IMR-90 (cell line): Measurements from ENCODE around the gene RGS12. TPM values are rescaled to one million over a fixed set of nuclear protein-coding genes. Genes with fewer than 3 reads are reported as not detected.

Source experiments
- ATAC-seq: fragments of 200-7000 bp; cut with Tn5 transposase; 2 replicates; pipeline ENCODE4 v1.9.1; 2020; ENCODE audit warnings: low read depth, mild to moderate bottlenecking, moderate library complexity
- Bru-seq: library from RNA; stranded (reverse); fragments of 400-500 nt; gene quantifications from one replicate; lab custom pipeline; 2021; lab: Mats Ljungman, UMichigan
- BruChase-seq, 2 experiments: library from RNA; stranded (reverse); fragments of 400-500 nt; gene quantifications; one replicate each; lab custom pipeline; 2021; lab: Mats Ljungman, UMichigan
- BruUV-seq: library from RNA; stranded (reverse); fragments of 400-500 nt; replicated peaks from 2 replicates; lab custom pipeline; 2021; lab: Mats Ljungman, UMichigan
- CTCF ChIA-PET: fragments of 300-600 bp; formaldehyde crosslinking; extraction: SDS; loops from one replicate; lab custom pipeline; 2021; ENCODE audit warnings: antibody characterized with exemption; lab: Yijun Ruan, JAX
- POLR2A ChIA-PET: fragments of 300-600 bp; sonication (Branson Sonifier 250); formaldehyde crosslinking; loops from one replicate; lab custom pipeline; 2022; ENCODE audit warnings: antibody characterized with exemption; ENCODE audit not compliant: unreplicated experiment; lab: Charles Lee
- DNase-seq: peaks from one replicate; pipeline ENCODE4 v3.0.0; 2013
- H2AFZ ChIP-seq: replicated peaks from 2 replicates; pipeline ENCODE3; 2013; ENCODE audit warnings: low read length, mild to moderate bottlenecking; ENCODE audit not compliant: poor library complexity
- H2AK5ac ChIP-seq: 2 replicates; pipeline ENCODE4 v1.6.1; 2013; ENCODE audit warnings: low read depth, low read length, inconsistent platforms
- H2AK9ac ChIP-seq: replicated peaks from 2 replicates; pipeline ENCODE3; 2013; ENCODE audit warnings: mild to moderate bottlenecking, low read depth, low read length, moderate library complexity; ENCODE audit not compliant: poor library complexity
- H2BK120ac ChIP-seq: 2 replicates; pipeline ENCODE4 v1.6.1; 2013; ENCODE audit warnings: low read depth, low read length, inconsistent platforms
- H2BK15ac ChIP-seq: 3 replicates; pipeline ENCODE4 v1.6.1; 2013; ENCODE audit warnings: low read depth, low read length, inconsistent platforms
- H2BK20ac ChIP-seq: 2 replicates; pipeline ENCODE4 v1.6.1; 2013; ENCODE audit warnings: low read depth, mild to moderate bottlenecking, inconsistent platforms, low read length, moderate library complexity
- H2BK5ac ChIP-seq: 2 replicates; pipeline ENCODE4 v1.6.1; 2013; ENCODE audit warnings: mild to moderate bottlenecking, low read depth, low read length, inconsistent platforms; ENCODE audit not compliant: poor library complexity, severe bottlenecking
- H3K14ac ChIP-seq: replicated peaks from 2 replicates; pipeline ENCODE4 v1.6.1; 2013; ENCODE audit warnings: low read depth, low read length, inconsistent platforms
- H3K18ac ChIP-seq: 2 replicates; pipeline ENCODE4 v1.6.1; 2013; ENCODE audit warnings: low read depth, low read length, control low read depth
- H3K23ac ChIP-seq: 2 replicates; pipeline ENCODE4 v1.6.1; 2013; ENCODE audit warnings: low read depth, low read length, inconsistent platforms
- H3K27ac ChIP-seq: 2 replicates; pipeline ENCODE4 v1.5.1; 2013; ENCODE audit warnings: mild to moderate bottlenecking, control low read depth, low read length; ENCODE audit not compliant: insufficient read depth
- H3K27me3 ChIP-seq: 2 replicates; pipeline ENCODE4 v1.6.1; 2013; ENCODE audit warnings: low read length; ENCODE audit not compliant: control insufficient read depth, insufficient read depth
- H3K36me3 ChIP-seq: 2 replicates; pipeline ENCODE4 v1.6.1; 2013; ENCODE audit warnings: low read length, mixed read lengths; ENCODE audit not compliant: control insufficient read depth, insufficient read depth
- H3K4ac ChIP-seq: 2 replicates; pipeline ENCODE4 v1.6.1; 2013; ENCODE audit warnings: low read depth, low read length, inconsistent platforms
- H3K4me1 ChIP-seq: 2 replicates; pipeline ENCODE4 v1.6.1; 2013; ENCODE audit warnings: low read length, mixed read lengths; ENCODE audit not compliant: control insufficient read depth, insufficient read depth
- H3K4me2 ChIP-seq: 2 replicates; pipeline ENCODE4 v1.6.1; 2013; ENCODE audit warnings: low read depth, mild to moderate bottlenecking, control low read depth, low read length, moderate library complexity
- H3K4me3 ChIP-seq: 2 replicates; pipeline ENCODE4 v1.5.1; 2013; ENCODE audit warnings: low read depth, mild to moderate bottlenecking, control low read depth, low read length, moderate library complexity; ENCODE audit not compliant: insufficient read depth
- H3K56ac ChIP-seq: 2 replicates; pipeline ENCODE4 v1.6.1; 2013; ENCODE audit warnings: low read length, inconsistent platforms; ENCODE audit not compliant: insufficient read depth; ENCODE audit errors: extremely low read depth
- H3K79me1 ChIP-seq, 2 experiments: 2 replicates each; pipeline ENCODE4 v1.6.1; 2013; ENCODE audit warnings: low read length in 2 of 2, inconsistent platforms in 1 of 2, low read depth in 1 of 2
- H3K9ac ChIP-seq: 2 replicates; pipeline ENCODE4 v1.6.1; 2013; ENCODE audit warnings: low read depth, low read length, control low read depth
- H3K9me1 ChIP-seq: 2 replicates; pipeline ENCODE4 v1.6.1; 2013; ENCODE audit warnings: low read length, inconsistent platforms; ENCODE audit not compliant: insufficient read depth
- H3K9me3 ChIP-seq: 2 replicates; pipeline ENCODE4 v1.6.1; 2013; ENCODE audit warnings: low read length; ENCODE audit not compliant: control insufficient read depth, insufficient read depth
- H4K20me1 ChIP-seq: 2 replicates; pipeline ENCODE4 v1.6.1; 2013; ENCODE audit warnings: low read length, inconsistent platforms; ENCODE audit not compliant: insufficient read depth
- H4K5ac ChIP-seq: 2 replicates; pipeline ENCODE4 v1.6.1; 2013; ENCODE audit warnings: mild to moderate bottlenecking, low read depth, low read length, control low read depth
- H4K8ac ChIP-seq, 2 experiments: 2 replicates each; pipeline ENCODE4 v1.6.1; 2013; ENCODE audit warnings: low read depth in 2 of 2, low read length in 2 of 2, control low read depth in 1 of 2, inconsistent platforms in 1 of 2
- H4K91ac ChIP-seq: 2 replicates; pipeline ENCODE4 v1.6.1; 2013; ENCODE audit warnings: low read depth, low read length, inconsistent platforms; ENCODE audit not compliant: insufficient read depth
- MAZ ChIP-seq: IDR thresholded peaks from 2 replicates; pipeline ENCODE4 v1.6.1; 2012; ENCODE audit warnings: low read depth, mild to moderate bottlenecking, low read length, improper control_type of control experiment, moderate library complexity, borderline replicate concordance
- MXI1 ChIP-seq: IDR thresholded peaks from 2 replicates; pipeline ENCODE4 v1.6.1; 2012; ENCODE audit warnings: low read depth, mild to moderate bottlenecking, low read length, moderate library complexity, borderline replicate concordance
- NFE2L2 ChIP-seq: fragments of 150-350 bp; IDR thresholded peaks from 2 replicates; pipeline ENCODE4 v1.6.1; 2016; ENCODE audit warnings: low read depth, mild to moderate bottlenecking, low read length
- POLR2A ChIP-seq: IDR thresholded peaks from 2 replicates; pipeline ENCODE4 v1.6.1; 2012; ENCODE audit warnings: mild to moderate bottlenecking, low read depth, low read length
- RFX5 ChIP-seq: IDR thresholded peaks from 2 replicates; pipeline ENCODE4 v1.8.0; 2012; ENCODE audit warnings: low read depth, mild to moderate bottlenecking, low read length, moderate library complexity
- SMC3 ChIP-seq: fragments of 150-350 bp; IDR thresholded peaks from 2 replicates; pipeline ENCODE4 v1.6.1; 2016; ENCODE audit warnings: low read depth, mild to moderate bottlenecking, antibody characterized with exemption, low read length, moderate library complexity
- WGBS, 2 experiments: methylation state at CpG; one replicate each; pipeline versions ENCODE4 v1.1.5 to v1.1.7; 2013; ENCODE audit warnings: missing lambda C conversion rate in 2 of 2; ENCODE audit not compliant: insufficient read length in 1 of 2; ENCODE audit errors: extremely low coverage in 2 of 2; 5-methylcytosine and 5-hydroxymethylcytosine counted together
- dilution Hi-C: fragments of 300-500 bp; cut with HindIII; formaldehyde crosslinking; loops from one replicate; pipeline ENCODE4 v1.14.3; 2018; ENCODE audit warnings: low sequenced_read_pairs; ENCODE audit not compliant: unreplicated experiment
- in situ Hi-C: fragments of 300-500 bp; cut with MboI; formaldehyde crosslinking; loops from 3 replicates; pipeline ENCODE4 v1.14.3; 2019; ENCODE audit warnings: low sequenced_read_pairs, inconsistent platforms, mixed read lengths
- intact Hi-C: fragments of 100-400 bp; cut with micrococcal nuclease; formaldehyde crosslinking; loops from 2 replicates; pipeline ENCODE4 v1.10.0; 2022
- long read RNA-seq: library from polyadenylated mRNA; unstranded; transcript quantifications from one replicate; pipeline ENCODE4 v2.0.0, GENCODE V29; 2021; ENCODE audit not compliant: unreplicated experiment
- polyA plus RNA-seq, 3 experiments: library from polyadenylated mRNA; depleted of rRNA; stranded (reverse); fragments of >200 nt; gene quantifications; 2 replicates each; pipeline ENCODE4 v1.2.3, GENCODE V29; 2012; ENCODE audit warnings: low replicate concordance in 1 of 3
- total RNA-seq: library from RNA; depleted of rRNA; stranded (reverse); fragments of >200 nt; gene quantifications from 2 replicates; pipeline ENCODE4 v1.2.3, GENCODE V29; 2012; rRNA removed
- TF ChIP-seq, protein P1 (sequence below): fragments of 150-350 bp; IDR thresholded peaks from 2 replicates; pipeline ENCODE4 v1.6.1; 2017; ENCODE audit warnings: mild to moderate bottlenecking, antibody characterized with exemption, low read length, low read depth

RGS12 gene, protein sequence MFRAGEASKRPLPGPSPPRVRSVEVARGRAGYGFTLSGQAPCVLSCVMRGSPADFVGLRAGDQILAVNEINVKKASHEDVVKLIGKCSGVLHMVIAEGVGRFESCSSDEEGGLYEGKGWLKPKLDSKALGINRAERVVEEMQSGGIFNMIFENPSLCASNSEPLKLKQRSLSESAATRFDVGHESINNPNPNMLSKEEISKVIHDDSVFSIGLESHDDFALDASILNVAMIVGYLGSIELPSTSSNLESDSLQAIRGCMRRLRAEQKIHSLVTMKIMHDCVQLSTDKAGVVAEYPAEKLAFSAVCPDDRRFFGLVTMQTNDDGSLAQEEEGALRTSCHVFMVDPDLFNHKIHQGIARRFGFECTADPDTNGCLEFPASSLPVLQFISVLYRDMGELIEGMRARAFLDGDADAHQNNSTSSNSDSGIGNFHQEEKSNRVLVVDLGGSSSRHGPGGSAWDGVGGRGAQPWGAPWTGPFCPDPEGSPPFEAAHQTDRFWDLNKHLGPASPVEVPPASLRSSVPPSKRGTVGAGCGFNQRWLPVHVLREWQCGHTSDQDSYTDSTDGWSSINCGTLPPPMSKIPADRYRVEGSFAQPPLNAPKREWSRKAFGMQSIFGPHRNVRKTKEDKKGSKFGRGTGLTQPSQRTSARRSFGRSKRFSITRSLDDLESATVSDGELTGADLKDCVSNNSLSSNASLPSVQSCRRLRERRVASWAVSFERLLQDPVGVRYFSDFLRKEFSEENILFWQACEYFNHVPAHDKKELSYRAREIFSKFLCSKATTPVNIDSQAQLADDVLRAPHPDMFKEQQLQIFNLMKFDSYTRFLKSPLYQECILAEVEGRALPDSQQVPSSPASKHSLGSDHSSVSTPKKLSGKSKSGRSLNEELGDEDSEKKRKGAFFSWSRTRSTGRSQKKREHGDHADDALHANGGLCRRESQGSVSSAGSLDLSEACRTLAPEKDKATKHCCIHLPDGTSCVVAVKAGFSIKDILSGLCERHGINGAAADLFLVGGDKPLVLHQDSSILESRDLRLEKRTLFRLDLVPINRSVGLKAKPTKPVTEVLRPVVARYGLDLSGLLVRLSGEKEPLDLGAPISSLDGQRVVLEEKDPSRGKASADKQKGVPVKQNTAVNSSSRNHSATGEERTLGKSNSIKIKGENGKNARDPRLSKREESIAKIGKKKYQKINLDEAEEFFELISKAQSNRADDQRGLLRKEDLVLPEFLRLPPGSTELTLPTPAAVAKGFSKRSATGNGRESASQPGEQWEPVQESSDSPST (N-terminal part only)
- 11.8 and 13.1 TPM in 2 replicates for total RNA-seq
- 12.0 and 15.7 TPM in 2 replicates for polyA plus RNA-seq (2012; rRNA removed)
- 9.1 and 13.7 TPM in 2 replicates for polyA plus RNA-seq (2012; cell fraction: cytosol; rRNA removed)
- polyA plus RNA-seq (2012; cell fraction: nucleus; rRNA removed; ENCODE audit: low replicate concordance) = 27.6 and 42.6 TPM in 2 replicates
- percentile 68 among the genes with signal in this experiment for Bru-seq, nascent RNA
- BruChase-seq, experiment 1, labeled RNA remaining after a 6-hour chase = percentile 69 among the genes with signal in this experiment
- percentile 75 among the genes with signal in this experiment for BruChase-seq, experiment 2, labeled RNA remaining after a 2-hour chase
- long read RNA-seq, partial matches to known transcripts = 9 of 21 reads
- long read RNA-seq, other reads (novel, unspliced or antisense) = 12 of 21 reads

DNA sequence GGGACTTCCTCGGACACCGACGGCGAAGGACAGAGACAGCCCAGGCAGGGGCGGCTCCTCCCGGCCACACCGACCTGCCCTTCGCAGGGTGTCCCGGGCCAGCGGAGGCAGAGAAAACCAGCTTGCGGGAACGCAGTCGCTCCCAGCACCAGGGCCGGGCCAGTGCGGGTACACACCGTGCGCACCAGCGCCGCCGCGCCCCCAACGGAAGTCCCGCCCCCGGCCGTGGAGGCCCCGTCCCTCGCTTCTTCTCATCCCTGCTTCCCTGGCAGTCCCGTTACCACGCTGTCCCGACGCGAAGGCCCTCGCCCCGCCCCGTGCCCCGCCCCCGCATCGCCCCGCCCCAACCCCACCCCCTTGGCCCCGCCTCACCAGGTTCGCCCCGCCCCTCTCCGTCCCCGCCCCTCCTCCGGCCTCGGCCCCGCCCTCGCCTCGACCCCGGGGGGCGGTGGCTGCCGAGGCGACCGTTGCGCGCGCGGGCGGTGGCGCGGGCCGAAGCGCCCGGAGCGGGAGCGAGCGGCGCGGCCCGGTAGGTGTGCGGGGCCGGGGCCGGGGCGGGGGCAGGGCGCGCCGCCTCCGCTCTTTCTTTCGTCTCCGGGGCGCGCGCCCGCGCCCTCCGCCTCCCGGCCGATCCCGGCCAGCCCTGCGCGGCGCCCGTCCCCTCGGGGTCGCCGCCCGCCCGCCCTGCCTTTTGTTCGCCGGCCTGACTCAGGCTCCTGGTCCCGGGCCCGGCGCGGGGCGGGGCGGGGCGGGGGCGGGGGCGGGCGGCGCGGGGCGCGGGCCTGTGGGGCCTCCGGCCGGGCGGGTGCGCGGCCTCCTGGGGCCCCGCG is at the start of gene RGS12:
Gene RGS12, plus strand, starts transcription at position 451 of the 830 bp plus-strand sequence. CDS start 23,150 bp downstream, outside the sequence.
- TF ChIP-seq MXI1 = peak; percentile 90
- peak; percentile 58 for TF ChIP-seq POLR2A
- TF ChIP-seq, protein P1, sequence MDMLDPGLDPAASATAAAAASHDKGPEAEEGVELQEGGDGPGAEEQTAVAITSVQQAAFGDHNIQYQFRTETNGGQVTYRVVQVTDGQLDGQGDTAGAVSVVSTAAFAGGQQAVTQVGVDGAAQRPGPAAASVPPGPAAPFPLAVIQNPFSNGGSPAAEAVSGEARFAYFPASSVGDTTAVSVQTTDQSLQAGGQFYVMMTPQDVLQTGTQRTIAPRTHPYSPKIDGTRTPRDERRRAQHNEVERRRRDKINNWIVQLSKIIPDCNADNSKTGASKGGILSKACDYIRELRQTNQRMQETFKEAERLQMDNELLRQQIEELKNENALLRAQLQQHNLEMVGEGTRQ = no peak
- no peak for TF ChIP-seq SMC3
- TF ChIP-seq NFE2L2 = no peak
- peak; percentile 63; the same call in 1 of the 2 replicates for TF ChIP-seq MAZ
- no peak for TF ChIP-seq RFX5
- Histone ChIP-seq H3K4me2 (peak within 1 kb of the TSS; percentile 91), H3K9me3 (no peaks in the 10 kb centered on the region), H3K9me1 (peaks cover 7% of the 10 kb centered on the region; the same call in 1 of the 2 replicates), H2BK15ac (no peak within 1 kb of the TSS; the same call in 2 of the 3 replicates), H2BK5ac (peak within 1 kb of the TSS; percentile 74), H4K20me1 (peaks cover 19% of the 10 kb centered on the region; the same call in 1 of the 2 replicates), H4K8ac (peak within 1 kb of the TSS; percentile 72 to 81; a peak in 3 of 4 replicates), H3K27ac (peak within 1 kb of the TSS; percentile 88), H2AK9ac (peak within 1 kb of the TSS; percentile 87), H3K4me1 (peaks cover 19% of the 10 kb centered on the region), H3K36me3 (no peaks in the 10 kb centered on the region), H3K27me3 (no peaks in the 10 kb centered on the region), H3K9ac (peak within 1 kb of the TSS; percentile 93), H4K5ac (peak within 1 kb of the TSS; percentile 73), H2AK5ac (peak within 1 kb of the TSS; percentile 89), H3K18ac (peak within 1 kb of the TSS; percentile 47; the same call in 1 of the 2 replicates), H3K56ac (peak within 1 kb of the TSS; percentile 51), H3K14ac (peak within 1 kb of the TSS; percentile 91), H3K4me3 (peak within 1 kb of the TSS; percentile 95), H3K23ac (peak within 1 kb of the TSS; percentile 96), H3K4ac (peak within 1 kb of the TSS; percentile 87), H4K91ac (peak within 1 kb of the TSS; percentile 75), H3K79me1 (peaks cover 26 to 47% of the 10 kb centered on the region in 2 experiments), H2BK120ac (peak within 1 kb of the TSS; percentile 47), H2BK20ac (no peak within 1 kb of the TSS), H2AFZ (peak within 1 kb of the TSS; percentile 99)
- BruUV-seq = no TSS peak
- ChIA-PET POLR2A (no interaction called here), CTCF (interaction anchor here (0.6 kb wide), 1 partner anchor 158 kb away, joined by 3 read pairs; no protein-coding TSS in a partner anchor)
- intact Hi-C loops = loop anchor here (5.0 kb wide), 1 partner anchor 145 kb away; no protein-coding TSS in a partner anchor
- peak; percentile 89 for ATAC-seq
- in situ Hi-C loops = no loop called here
- DNase-seq = peak; percentile 91
- WGBS, 2 experiments = 0% methylated on average over 7 of the region's 121 CpGs; no CpG with 5 or more reads in 1 of the 2 experiments
- dilution Hi-C loops = no loop called here
